Measurements from ENCODE around the gene GRM4.

DNA sequence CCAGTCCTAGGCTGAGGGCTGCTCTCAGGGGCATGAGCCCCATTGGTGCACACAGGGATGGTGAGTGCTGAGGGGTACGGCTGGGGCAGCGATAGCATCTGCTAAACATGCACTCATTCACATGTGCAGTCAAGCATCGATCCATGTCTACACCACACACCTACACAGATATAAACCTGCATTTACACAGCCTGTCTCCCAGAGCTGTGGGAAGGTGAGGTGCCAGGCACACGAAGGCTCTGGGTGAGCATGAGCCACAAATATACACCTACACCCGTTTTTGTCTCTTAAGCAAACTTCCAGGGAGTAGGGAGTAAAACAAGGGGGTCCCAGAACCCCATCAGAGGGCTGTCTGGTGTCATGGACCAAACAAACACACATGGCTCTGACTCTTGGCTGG, 99.3 kb downstream of the GRM4 start:
- no peak for TF ChIP-seq CTCF (IDR thresholded peaks at IDR 0.05)
- no peak for TF ChIP-seq POLR2A (IDR thresholded peaks at IDR 0.05)

Measured in upper lobe of left lung (tissue), 4 donors.